Inflammatory macrophage (primary cell): ENCODE measurements around the gene FUT7.

Source experiments
- DNase-seq, 2 donors: peaks; one replicate each; pipeline ENCODE4 v3.0.0-alpha.2; 2020 to 2022

Gene FUT7

GRCh38 chr9:136982232-136983051, 49.4 kb downstream of the FUT7 start, which contains the start of gene LCNL1:
TSS of gene LCNL1 (plus strand) at chr9:136982993. CDS start at chr9:136983587, 594 bp downstream.
- DNase-seq = no peak

GRCh38 chr9:136981588-136982231, 50.2 kb downstream of the FUT7 start:
- no peak for DNase-seq

GRCh38 chr9:136980669-136981478, 51.0 kb downstream of the FUT7 start:
- DNase-seq = no peak
